Germinal center (tissue), 1 donor: ENCODE data around the gene NR2F1-AS1.

Source experiments
- DNase-seq: peaks from one replicate; pipeline ENCODE4 v3.0.0; 2012; ENCODE audit warnings: mixed read lengths, low spot score

The NR2F1-AS1 gene

DNA sequence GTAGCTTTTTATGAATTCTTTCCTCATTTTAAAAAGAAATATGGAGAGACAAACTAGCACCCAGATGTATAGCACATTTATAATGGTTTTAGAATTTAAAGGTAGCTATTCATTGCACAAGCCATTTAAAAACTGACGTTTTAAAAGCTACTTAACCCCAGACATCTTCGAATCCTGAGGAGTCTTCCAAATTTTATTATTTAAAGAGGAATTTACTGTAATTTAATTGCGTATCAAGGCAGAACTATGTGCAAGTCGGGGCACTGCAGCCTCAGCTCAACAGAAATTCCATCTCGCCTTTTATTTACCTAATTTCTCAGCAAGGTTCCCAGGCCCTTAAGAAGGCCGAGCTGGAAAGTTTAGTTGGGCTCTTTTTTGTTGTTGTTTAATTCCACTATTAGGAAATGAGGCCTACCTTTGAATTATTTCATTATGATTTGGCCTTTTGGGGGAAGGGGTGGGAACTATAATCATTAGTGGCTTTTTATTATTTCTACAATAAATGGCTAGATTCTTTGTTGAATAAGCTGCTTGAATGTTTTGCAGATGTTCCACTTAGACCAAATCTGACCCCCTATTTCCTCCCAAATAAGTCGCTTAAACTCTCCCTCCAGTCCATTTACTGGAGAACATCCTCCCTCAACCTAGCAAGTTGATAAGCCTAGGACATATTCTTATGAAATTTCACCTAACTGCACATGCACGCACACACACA lies 22.2 kb upstream of the NR2F1-AS1 start:
- no peak for DNase-seq

DNA sequence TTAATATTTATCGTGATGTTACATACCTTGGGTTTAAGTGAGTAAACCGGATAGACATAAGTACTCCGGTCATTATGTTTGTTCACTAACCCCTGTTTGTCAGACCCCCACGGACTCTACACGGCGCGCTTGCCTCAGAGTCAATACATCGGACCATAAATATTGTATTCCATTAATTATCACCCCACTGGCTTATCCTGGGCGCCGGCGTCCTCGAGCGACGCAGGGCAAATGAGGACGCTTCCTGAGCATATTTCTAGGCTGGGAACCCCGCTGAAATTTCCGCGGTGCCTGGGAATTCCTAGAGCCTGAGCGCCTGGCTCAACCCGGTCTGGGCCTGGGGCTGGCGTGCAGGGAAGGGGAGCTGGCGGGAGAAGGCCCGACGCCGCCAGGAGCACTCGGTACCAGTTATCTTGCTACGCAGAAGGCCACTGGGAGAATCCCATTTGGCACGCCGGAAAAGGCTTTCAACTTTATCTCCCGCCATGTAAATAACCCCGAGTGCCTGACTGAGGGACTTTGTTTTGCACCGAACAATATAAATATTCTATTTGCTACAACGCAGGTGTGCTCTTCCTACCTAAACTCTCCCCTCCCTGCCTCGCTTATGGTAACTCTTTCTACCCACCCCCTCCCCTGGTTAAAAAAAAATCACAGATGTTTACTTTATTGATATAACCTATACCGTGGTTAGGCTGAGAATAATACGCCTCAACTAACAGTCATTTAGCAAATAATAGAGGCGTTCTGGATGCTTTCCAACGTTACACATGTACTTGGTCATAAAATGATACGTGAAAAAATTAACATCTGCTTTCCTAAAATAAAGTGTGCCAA lies 21.4 kb upstream of the NR2F1-AS1 start:
- DNase-seq = no peak

DNA sequence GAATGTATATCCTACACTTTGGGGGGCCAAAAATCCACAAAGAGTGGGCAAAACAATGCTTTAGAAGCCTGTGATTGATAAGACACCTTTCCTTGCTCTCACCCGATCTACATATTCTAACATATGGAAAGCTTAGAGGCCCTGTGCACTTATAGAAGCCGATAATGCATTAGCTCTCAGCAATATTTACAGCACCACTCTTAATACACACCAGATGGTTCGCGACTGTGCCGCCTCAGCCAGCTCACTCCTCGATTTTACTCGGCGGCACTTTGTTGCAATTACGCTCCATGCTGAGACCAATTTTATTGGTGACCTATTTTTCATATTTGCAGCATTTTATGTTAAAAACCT lies 20.8 kb upstream of the NR2F1-AS1 start:
- no peak for DNase-seq

DNA sequence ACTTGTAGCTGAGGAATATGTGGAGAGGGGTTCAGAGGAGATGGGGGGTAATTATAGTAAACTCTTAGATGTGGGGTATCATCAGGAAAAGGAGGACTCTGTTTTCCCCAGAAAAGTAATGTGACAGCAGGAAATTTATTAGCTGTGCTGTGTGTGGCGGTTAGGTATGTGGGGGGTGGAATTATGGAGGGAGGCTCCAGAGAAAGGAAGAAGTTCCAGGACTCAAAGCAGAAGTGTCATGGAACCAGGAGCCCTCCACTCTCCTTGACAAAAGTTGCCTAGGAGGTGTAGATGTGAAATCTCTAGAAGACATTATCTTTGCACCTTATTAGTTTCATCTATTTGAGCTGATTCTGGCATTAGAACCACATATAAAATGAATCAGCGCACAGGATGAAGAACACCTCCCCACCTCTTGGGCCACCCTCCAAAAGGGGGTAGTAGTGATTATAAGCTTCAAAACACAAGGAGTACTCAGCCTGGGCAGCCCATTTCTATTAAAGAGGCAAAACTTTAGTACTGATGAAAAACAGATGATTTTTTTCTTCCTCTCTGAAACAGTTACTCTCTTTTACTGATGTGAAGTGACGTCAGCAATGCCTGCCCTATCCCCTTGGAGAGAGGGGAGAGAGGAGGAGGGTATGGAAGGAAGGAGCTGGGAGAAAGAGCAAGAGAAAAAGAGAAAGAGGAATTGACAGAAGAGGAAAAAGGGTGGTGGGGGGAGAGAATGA lies 20.2 kb upstream of the NR2F1-AS1 start:
- no peak for DNase-seq

DNA sequence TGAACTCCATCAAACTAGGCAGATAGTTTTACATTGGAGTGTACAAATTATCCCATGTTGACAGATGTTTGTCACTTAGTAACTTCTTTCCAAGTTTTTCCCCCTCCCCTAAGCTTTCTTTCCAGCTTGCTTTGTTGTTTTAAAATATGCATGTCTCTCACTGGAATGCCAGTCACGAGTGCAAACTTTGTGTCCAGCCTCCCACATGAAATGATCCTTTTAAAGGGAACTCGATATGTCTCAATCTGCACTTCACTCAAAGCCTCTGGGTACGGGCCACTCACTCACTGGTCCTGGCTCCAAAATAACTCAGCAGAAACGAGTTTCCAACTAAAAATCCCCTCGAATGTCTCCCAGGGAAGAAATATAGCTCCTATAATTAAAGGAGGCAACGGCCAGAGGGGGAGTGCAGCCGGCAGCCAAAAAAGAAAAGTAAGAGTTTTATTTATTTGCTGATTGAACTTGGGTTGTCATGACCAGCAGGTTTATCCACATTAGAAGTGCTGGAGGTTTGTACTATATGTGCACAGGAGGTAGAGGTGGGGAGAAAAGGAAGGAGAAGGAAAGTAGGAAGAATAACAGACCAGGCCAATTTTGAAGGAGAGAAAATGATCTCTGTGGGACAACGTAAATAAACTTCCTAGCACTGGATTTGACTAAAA lies 19.5 kb upstream of the NR2F1-AS1 start:
- no peak for DNase-seq

DNA sequence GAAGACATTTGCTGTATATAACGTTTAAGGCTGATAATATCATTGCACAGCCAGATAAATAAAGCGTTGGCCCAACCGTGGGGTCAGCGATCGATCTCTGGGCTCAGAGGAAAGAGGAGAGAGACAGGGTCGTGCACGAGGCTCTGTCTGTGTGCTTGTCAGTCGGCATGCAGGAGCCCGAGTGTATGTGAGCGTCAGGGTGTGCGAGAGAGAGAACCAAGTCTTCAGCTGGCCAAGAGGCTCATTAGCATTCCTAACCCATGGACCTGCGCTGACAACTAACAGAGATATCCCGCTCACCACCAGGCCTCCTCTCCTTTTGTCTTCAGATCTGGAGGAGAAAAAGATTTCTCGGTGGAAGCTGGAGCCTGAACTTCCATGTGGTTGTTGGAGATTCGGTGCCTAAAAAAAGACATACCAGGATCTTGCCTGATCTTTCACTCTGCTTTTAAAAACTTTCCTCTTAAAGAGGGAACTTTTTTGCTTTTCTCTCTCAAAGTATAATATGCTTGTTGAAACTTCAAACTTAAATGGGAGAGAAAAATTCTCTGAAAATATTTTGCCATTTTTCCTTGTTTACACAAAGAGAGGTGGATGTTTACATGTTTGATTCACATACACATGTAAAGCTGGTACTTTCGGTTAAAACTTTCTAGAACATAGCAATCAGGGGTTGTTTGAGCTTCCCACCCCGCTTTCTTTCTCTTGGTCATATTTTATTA lies 18.5 kb upstream of the NR2F1-AS1 start:
- no peak for DNase-seq

DNA sequence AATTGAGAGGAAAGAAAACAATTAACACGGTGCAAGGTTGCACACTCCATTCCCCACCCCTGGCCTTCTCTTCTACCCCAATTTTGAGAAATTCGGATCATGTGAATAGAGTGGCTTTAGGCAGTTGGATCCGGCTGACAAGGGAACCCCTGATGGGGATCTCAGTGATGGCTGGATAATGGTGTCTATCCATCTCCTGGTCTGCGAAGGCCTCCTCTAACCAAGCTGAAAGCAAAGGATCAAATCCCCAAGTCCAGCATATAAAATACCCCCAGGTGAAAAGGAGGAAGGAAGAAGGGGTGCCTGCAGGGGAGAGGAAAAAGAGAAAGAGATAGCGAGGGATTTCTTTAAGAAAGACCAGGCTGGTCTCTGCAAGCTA lies 18.0 kb upstream of the NR2F1-AS1 start:
- no peak for DNase-seq

DNA sequence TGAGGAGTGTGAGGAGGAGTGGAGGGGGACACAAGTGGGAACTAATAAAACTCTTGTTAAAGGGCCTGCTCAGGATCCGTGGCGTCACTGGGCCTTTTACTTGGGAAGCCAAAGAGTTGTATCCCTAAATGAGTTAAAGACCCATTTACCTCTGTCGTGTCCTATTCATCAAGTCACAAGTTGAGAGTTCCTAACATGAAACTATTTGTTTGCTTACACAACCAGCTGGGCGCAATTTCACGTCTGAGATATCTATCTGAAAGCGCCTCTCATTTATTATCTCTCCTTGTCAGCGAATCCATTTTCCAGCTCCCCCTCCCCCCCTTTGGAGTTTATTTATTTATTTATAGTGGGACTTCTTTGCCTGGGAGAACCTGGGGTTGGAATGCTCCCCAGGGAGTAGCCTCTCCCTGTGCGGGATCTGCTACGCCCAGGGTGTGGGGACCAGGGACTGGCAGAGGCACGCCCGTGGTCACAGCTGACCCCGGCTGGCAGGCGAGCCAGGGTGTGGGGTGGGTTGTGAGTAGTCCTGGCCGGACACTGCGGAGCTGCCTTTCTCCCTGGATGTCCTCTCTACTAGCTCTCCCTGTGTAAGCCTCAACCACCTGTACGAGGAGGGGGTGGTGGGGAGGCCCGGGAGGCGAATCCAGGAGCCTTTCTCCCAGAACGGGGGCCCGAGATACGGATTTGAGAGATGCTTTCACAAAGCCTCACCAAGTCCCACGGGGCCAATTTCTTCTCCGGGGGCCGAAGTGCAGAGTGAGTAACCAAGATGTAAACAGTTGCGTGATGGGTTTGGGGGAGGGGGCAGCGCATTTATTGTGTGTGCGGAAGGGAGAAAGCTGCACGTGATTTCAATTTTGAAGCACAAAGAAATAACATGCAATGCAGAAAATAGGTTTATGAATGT lies 17.3 kb upstream of the NR2F1-AS1 start:
- DNase-seq = no peak

DNA sequence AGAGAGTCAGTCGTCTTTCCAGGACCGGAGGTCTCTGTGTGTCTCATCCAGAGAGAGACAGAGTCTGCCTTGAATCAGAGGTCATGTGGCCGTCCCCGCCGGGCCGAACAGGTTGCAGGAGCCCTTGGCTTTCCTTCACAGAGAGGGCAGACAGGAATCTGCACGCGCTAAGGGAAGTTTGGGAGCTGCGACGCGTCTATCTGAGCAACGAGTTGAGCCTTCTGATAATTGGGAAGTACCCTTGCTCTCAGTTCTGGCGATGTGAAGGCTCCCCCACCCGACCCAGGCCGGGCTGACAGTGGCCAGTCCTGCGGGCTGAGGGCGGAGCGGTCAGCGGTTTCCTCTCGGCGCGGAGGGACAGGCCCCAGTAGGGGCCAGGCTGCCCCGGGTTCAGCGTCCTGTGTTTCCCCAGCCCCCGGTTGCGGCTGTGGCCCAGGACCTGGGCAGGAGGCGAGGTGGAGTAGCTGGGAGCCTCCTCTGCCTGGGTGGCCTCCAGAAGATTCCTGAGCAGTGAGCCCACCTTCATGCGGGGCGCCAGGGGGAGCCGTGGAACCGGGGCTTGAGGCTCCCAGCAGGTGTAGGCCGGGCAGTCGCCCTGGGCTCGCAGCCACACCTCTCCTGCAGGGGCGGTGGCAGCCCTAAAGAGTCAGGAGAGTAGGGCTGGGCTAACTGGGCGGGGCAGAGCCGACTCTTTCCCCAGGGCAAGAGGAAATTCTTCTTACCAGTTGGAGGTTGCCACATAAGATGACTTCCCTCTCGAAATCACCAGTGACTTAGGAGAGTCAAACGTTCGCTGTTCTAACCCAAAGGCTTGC lies 15.9 kb upstream of the NR2F1-AS1 start:
- no peak for DNase-seq

DNA sequence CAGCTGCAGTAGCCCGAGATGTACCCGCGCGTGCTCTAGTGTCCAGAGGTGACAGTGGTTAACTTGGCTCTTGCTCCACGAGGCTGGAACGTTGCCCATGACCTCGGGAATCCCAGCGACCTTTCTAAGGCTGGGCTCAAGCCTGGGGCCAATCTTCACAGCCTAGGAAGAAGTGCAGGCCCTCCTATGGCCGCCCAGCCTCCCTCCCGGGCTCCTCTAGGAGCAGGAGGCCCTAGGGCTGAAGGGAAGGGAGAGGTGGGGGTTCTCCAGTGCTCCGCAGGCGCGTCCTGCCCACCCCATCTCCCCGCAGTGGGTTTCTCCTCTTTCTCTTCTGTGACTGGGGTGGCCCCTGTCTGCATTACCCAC lies 15.3 kb upstream of the NR2F1-AS1 start:
- DNase-seq = no peak

DNA sequence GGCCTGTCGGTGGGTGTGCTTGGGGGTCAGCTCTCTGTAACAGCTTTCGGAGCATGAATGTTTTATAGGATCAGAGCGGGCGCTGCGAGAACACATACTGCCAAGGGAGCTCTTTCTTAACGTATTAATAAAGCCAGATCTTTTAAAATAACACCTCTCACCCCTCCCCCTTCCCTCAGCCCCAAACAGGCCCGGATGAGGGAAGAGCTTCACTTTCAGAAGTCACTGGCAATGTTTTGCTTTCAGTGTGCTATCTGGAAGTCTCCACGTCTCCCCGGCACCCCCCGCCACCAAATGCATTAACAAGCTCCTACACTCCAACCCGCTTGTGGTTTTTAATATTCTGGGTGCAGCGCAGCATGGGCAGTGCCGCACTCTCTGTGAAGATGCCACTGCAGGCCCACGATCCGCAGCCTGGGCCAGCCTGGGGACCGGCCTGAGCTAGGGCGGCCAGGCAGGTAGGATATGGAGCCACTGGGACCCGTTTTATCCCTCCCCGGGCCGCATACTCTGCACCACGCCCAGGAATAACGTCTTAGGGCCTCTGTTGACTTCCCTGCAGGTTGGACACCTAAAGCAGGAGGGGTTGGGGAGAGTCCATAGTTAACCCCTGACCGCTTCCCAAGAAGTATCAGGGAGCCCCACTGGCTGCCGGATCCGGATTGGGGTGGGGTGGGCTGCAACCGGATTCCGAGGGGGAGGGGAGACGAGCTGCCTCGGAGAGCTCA lies 14.6 kb upstream of the NR2F1-AS1 start:
- no peak for DNase-seq

DNA sequence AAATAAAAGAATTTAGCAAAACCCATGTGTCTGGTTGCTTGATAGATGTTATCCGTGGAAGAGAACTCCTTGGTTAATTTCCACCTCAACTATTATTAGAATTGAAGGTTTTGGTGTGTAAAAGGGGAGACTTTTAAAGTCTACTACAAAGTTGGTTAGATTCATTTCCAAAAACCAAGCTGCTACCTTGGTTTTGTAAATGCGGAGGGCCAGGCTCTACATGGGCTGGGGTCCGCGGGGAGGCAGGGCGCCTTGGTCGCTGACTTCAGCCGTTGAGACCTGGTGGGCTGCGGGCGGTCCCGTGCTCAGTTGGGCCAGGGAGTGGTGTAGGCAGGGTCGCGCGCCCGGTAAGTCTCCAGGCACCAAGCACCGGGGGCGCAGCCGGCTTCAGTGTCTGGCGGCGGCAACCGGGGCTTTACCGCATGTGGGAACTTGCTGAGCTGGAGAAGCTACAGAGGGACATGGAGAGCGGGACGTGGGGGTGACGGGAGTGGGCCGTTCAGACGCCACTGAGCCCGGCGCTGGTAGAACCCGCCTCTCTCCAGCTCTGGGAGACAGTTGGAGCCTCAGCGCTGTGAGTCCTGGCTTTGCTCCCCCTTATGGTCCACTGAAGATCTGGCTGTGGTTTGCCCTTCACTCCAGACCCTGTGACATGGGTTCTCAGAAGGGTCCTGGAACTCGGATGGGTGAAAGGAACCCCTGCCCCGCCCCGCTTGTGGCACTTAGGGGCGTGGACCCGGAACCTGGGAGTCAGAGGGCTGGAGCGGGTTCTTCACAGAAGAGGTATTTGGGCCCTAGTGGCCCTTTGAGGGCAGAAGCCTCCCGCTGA lies 13.8 kb upstream of the NR2F1-AS1 start:
- DNase-seq = no peak

DNA sequence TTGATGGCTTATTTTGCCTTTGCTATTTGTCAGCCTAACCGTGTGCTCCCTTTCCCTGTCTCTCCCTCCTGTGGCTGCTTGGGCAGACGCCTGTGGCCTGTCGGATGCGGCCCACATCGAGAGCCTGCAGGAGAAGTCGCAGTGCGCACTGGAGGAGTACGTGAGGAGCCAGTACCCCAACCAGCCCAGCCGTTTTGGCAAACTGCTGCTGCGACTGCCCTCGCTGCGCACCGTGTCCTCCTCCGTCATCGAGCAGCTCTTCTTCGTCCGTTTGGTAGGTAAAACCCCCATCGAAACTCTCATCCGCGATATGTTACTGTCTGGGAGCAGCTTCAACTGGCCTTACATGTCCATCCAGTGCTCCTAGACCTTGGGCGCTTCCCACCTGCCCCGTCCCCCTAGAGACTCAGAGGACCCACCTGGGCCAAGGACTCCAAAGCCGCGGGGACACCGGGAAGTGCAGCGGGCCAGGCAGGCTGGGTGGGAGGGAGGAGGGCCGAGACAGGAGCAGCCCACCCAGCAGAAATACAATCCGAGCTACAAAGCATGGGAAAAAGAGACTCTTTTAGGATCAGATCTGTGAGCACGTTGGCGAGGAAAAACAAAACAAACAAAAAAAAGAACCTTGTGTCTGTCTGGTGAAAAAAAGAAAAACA lies 12.6 kb upstream of the NR2F1-AS1 start:
- no peak for DNase-seq

DNA sequence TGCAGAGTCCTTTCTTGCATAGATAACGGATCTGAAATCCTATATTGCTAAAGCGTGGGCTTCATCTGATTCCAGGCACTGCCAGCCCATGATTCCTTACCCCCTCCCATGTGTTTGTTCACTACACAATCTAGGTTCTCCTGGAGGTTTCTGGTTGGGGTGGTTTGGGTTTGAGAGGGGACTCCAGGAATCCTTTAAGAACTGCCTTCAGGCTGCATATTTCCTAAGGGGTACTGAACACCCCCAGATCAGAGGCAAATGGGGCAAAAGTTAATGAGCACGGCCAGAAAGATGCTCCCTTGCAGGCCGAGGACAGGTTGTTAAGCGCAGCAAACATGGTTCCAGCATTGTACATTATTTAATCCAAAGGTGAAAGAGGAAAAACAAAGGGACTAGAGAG lies 11.9 kb upstream of the NR2F1-AS1 start:
- no peak for DNase-seq

DNA sequence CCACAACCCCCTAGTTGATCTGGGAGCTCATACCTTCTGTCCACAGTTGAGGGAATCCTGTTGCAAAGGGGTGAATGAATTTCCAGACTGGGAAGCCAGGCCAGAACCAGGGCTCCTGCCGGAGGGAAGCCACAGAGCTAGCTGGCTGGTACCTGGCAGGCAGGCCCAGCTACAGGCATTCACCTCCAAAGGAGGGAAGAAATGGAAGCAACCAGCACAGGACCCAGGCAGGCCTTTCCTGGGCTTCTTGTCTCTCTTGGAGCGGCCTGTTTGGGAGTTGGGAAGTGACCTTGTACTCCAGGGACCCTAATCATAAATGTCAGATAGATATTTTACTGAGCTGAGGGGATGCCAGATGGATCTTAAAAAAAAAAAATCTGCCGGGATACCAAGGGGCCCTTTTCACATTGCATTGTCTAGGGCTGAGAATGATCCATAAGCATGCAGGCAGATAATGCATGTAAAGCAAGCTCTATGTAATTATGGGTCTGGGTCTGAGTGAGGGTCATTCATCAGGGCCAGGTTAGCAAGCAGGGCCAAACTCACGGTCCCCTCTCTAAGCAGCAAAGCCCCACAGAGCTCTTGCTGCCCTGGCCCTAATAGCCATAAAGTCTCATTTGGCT lies 10.4 kb upstream of the NR2F1-AS1 start:
- no peak for DNase-seq

DNA sequence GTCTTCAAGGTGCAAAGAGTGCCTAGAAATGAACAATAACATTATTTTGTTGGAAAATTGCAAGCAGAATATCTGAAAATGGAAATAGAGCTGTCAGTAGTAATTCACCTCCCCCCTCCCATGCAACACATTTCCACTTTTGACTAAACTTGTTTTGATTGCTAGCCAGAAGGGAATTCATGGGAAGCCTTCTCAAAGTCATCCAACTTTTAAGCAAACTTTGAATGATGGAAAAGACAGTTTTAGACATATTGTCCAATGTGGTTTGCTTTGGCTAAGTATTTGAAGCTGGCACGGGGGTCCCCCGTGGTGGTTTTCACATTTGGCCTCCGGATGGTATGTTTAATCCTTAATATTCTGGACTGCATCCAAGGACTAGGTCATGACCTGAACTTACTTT lies 9.5 kb upstream of the NR2F1-AS1 start:
- DNase-seq = no peak

DNA sequence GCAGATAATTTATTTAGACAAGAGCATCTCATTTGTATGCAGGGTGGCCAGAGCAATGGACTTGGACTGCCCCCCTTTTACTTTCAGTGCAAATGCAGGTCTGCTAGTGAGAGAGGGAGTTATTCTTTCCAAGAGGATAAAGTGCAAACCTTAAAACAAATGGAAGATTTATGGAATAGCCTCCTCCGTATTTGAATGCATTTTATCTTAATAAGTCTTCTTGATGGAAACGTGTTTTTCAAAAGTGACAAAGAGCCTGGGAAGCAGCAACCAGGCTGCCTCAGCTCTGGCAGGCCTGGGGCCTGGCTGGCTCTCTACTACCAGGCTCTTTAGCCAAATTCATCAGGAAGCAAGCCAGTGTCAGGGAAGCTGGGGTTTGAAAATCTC lies 8.8 kb upstream of the NR2F1-AS1 start:
- no peak for DNase-seq
